Upper lobe of left lung (tissue), 4 donors: ENCODE data around the gene ECHDC3.
A peak's percentile ranks its signal among the peaks of the same experiment; 100 is the strongest.

Experiments used
- POLR2A ChIP-seq, 4 donors: fragments of 450-650 bp; IDR thresholded peaks; one replicate each; pipeline ENCODE4 v1.5.1; 2016 to 2017; ENCODE audit warnings: antibody characterized with exemption in 4 of 4, mild to moderate bottlenecking in 2 of 4
- POLR2AphosphoS5 ChIP-seq, 2 donors: sonication (generic); formaldehyde crosslinking; IDR thresholded peaks; one replicate each; pipeline ENCODE4 v1.5.1; 2017; ENCODE audit warnings: antibody characterized with exemption in 2 of 2
- TF ChIP-seq, protein P1 (sequence below), 6 experiments: fragments of 450-650 bp in 4 of 6; fragments of 200-600 bp in 2 of 6; sonication (generic) in 2 of 6; IDR thresholded peaks; one replicate each; pipeline ENCODE4 v1.5.1; 2016 to 2019; ENCODE audit warnings: antibody characterized with exemption in 6 of 6

DNA sequence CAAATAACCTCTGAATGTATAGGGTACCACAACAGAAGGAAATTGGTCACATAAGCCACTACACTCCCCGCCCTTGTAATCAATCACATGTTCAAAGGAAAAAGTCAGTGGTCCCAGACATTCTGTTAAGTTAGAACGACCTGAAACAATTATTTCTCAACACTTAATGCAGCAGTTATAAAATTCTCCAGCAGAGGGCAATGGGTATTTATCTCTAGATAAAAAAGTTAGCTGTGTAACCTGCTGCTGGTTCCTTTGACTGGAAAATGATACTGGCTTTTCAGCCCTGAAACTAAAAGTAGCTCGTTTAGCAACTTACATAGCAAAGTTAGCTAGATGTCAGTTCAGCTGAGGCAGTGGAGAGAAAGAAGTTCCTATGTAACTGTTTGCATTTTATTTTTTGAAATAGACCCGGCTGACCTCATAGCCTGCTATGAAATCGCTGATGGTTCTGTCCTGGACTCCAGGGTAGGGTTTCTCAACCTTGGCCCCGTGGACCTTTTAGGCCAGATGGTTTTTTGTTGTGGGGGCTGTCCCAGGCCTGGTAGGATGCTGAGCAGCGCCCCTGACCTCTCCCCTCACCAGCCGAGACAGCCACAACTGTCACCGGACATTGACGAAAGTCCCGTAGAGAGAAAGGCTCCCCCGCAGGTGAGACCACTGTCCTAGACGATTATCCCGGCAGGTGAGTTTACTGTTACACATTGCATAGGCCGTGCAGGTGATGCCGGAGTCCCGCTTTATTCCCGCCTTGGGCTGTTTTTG lies 40.8 kb downstream of the ECHDC3 start:
- TF ChIP-seq POLR2A (IDR thresholded peaks at IDR 0.05) (no peak), POLR2AphosphoS5 (IDR thresholded peaks at IDR 0.05) (no peak)
- TF ChIP-seq, protein P1, sequence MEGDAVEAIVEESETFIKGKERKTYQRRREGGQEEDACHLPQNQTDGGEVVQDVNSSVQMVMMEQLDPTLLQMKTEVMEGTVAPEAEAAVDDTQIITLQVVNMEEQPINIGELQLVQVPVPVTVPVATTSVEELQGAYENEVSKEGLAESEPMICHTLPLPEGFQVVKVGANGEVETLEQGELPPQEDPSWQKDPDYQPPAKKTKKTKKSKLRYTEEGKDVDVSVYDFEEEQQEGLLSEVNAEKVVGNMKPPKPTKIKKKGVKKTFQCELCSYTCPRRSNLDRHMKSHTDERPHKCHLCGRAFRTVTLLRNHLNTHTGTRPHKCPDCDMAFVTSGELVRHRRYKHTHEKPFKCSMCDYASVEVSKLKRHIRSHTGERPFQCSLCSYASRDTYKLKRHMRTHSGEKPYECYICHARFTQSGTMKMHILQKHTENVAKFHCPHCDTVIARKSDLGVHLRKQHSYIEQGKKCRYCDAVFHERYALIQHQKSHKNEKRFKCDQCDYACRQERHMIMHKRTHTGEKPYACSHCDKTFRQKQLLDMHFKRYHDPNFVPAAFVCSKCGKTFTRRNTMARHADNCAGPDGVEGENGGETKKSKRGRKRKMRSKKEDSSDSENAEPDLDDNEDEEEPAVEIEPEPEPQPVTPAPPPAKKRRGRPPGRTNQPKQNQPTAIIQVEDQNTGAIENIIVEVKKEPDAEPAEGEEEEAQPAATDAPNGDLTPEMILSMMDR (IDR thresholded peaks at IDR 0.05), result peak; percentile 45 to 77 (median 63)
